Measurements from ENCODE around the gene FBXO5.

DNA sequence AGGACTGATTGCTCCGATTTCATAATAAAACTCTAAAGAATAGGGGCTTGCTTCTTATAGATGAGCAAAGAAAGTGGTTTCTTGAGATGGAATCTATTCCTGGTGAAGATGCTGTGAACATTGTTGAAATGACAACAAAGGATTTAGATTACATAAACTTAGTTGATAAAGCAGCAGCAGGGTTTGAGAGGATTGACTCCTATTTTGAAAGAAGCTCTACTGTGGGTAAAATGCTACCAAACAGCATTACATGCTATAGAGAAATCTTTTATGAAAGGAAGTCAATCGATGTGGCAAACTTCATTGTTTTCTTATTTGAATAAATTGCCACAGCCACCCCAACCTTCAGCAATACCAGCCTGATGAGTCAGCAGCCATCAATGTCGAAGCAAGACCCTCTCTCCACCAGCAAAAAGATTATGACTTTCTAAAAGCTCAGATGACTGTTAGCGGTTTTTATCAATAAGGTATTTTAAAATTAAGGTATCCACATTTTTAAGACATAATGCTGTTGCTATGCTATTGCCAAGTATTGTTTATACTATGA lies 32.3 kb upstream of the FBXO5 start:
- no peak for TF ChIP-seq SMC3 (IDR thresholded peaks at IDR 0.05; ENCODE audit: low read depth, low read length)
- TF ChIP-seq FOXM1 (IDR thresholded peaks at IDR 0.05; ENCODE audit: low read depth) = no peak
- TF ChIP-seq, protein P1, sequence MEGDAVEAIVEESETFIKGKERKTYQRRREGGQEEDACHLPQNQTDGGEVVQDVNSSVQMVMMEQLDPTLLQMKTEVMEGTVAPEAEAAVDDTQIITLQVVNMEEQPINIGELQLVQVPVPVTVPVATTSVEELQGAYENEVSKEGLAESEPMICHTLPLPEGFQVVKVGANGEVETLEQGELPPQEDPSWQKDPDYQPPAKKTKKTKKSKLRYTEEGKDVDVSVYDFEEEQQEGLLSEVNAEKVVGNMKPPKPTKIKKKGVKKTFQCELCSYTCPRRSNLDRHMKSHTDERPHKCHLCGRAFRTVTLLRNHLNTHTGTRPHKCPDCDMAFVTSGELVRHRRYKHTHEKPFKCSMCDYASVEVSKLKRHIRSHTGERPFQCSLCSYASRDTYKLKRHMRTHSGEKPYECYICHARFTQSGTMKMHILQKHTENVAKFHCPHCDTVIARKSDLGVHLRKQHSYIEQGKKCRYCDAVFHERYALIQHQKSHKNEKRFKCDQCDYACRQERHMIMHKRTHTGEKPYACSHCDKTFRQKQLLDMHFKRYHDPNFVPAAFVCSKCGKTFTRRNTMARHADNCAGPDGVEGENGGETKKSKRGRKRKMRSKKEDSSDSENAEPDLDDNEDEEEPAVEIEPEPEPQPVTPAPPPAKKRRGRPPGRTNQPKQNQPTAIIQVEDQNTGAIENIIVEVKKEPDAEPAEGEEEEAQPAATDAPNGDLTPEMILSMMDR (IDR thresholded peaks at IDR 0.05) = no peak
- no peak for TF ChIP-seq RFX5 (IDR thresholded peaks at IDR 0.05; ENCODE audit: low read length)
